ENCODE data around the gene CELSR1.
"Not testable (repeated sequence)": the region's sequence is repeated elsewhere in the genome, so short reads cannot be mapped to it uniquely, and the experiment has no call there.

The CELSR1 gene

GRCh38 chr22:46532416-46532815 lies 5.0 kb downstream of the CELSR1 start:
- no peak for DNase-seq

GRCh38 chr22:46531581-46532175 lies 5.7 kb downstream of the CELSR1 start:
- no peak for DNase-seq

DNA sequence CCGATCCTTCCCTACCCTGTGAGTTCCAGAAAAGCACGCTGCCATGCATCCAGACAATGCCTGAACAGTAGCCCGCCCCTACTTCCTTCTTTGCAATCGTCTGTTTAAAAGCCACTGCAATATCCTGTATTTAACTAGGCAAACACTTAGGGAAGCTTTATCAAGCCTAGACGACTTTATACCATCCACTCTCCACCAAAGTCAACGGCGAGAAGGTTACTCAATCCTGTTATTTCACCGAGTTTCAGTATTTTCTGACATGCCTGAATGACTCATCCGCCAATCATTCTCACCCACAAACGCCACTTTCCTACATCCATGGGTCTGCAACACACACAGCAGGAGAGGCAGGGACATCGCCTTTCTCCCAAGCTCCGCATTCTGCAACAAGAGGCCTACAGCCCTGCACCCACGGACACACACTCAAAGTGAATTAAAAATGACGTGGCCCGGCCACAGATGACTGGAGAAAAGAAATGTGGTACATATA lies 9.3 kb downstream of the CELSR1 start:
- no peak for DNase-seq

- DNase-seq, result no peak
Measured at GRCh38 chr22:46526244-46526839, 11.1 kb downstream of the CELSR1 start.

- DNase-seq, result no peak
Measured at GRCh38 chr22:46525389-46526243, 11.8 kb downstream of the CELSR1 start.

GRCh38 chr22:46524203-46524740 lies 13.1 kb downstream of the CELSR1 start:
- no peak for DNase-seq

DNA sequence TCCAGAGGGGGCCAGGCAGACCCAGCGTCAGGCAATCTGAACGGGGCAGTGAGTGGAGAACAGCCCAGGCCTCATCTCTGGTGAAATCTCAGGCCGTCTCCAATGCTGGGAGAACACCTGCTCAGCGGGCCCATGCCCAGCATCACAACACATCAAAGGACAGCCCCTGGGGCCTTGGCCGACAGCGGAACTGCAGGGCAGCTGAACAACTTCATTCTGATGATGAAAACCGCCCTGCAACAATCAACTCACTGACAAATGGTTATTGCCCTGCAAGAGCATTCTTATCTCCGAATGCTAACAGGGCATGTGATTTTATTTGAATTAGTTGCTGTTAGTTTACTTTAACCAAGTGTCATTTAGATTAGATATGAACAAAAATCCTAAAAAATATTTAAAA lies 14.6 kb downstream of the CELSR1 start:
- no peak for DNase-seq

- DNase-seq, result no peak
Measured at GRCh38 chr22:46521994-46522393, 15.4 kb downstream of the CELSR1 start.

DNA sequence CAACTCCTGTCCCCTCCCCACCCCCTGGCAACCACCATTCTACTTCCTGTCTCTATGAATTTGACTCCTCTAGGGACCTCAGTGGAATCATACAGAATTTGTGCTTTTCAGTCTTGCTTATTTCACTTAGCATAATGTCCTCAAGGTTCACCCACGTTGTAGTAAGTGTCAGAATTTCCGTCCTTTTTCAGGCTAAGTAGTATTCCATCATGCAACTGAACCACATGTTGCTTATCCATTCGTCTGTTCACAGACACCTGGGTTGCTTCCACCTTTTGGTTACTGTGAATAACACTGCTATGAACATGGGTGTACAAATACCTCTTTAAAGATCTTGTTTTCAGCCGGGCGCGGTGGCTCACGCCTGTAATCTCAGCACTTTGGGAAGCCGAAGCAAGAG lies 16.5 kb downstream of the CELSR1 start:
- no peak for DNase-seq

- DNase-seq, result no peak
Measured at GRCh38 chr22:46519377-46519776, 18.0 kb downstream of the CELSR1 start.

- DNase-seq, result no peak
Measured at GRCh38 chr22:46518542-46519325, 18.7 kb downstream of the CELSR1 start.

- no peak for DNase-seq
Measured at GRCh38 chr22:46518038-46518437, 19.4 kb downstream of the CELSR1 start.

DNA sequence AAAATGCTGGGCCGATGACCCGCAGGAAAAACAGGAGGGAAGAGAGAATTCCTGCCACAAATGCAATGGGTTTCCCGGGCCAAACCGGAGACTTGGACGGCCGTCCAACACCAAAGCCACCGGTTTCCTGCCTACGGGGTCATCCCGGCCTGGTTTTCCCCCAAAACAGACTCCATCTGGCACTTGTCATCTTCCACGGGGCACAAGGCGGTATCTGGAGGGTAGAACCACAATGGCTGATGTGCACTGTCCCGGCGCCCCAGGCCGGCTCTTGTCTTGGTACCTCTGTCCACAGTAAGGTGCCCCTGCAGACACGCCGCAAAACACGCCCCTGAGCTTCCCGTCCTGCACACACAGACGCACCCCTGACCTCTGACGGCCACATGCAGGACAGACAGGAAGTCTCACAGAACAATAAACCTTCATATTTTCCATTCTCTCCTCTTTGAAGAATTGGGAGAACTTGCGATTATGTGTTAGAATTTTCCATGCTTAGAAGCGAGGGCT lies 20.1 kb downstream of the CELSR1 start:
- no peak for DNase-seq

- DNase-seq, result no peak
Measured at GRCh38 chr22:46516638-46517037, 20.8 kb downstream of the CELSR1 start.

- not testable (repeated sequence) for DNase-seq
Measured at GRCh38 chr22:46516112-46516487, 21.3 kb downstream of the CELSR1 start.

GRCh38 chr22:46515208-46516111 lies 22.0 kb downstream of the CELSR1 start:
- no peak for DNase-seq

DNA sequence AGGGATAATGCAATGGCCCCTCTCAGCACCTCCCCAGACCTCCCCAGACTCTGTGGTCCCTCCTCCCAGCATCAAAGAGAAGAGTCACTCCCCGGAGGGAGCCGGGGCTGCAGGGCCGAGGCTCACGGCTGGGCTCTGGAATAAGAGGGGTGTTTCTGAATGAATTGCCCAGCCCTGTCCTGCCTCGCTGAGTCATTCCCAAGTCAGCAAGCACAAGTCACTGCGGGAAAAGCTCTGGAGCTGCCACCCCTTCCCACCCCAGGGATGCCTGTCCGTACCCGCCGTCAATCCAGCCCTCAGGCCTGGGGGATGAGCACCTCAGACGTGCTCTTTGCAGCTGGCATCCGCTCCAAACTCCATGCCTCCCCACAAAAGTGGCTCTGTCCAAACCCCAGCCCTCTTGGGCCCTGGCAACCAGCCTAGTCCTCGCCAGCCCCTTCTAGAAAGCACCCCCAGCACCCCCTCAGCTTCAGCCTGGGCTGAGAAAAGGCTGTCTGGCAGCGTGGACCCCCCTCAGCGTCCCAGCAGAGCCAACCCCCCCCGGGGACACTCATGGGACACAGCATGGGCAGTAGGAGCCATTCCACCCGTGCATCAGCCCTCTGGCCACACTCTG lies 22.7 kb downstream of the CELSR1 start:
- DNase-seq, result no peak

DNA sequence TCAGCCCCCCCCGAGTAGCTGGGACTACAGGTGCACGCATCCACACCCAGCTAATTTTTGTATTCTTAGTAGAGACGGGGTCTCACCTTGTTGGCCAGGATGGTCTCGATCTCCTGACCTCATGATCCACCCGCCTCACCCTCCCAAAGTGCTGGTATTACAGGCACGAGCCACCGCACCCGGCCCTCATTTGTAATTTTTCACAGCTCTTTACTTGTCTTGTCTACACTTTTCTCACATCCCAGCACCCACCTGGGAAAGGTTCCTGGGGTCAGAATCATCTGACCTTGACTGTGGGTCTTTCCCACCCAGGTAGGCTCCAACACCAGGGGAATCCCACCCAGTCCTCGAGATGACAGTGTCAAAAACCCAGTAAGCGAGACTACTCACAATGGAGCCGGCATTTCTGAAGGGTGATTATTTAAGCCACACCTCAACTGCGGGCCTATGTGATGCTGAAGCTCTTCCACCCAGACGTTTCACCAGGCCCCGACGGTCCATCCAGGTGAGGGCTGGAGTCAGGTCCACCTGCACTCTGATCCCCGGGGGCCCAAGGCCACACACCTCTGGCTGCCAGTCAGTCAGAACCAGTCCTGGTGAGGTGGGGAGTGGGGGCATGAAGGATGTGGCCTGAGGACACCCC lies 23.4 kb downstream of the CELSR1 start:
- DNase-seq, result no peak

- DNase-seq, result no peak
Measured at GRCh38 chr22:46512683-46513082, 24.7 kb downstream of the CELSR1 start.

DNA sequence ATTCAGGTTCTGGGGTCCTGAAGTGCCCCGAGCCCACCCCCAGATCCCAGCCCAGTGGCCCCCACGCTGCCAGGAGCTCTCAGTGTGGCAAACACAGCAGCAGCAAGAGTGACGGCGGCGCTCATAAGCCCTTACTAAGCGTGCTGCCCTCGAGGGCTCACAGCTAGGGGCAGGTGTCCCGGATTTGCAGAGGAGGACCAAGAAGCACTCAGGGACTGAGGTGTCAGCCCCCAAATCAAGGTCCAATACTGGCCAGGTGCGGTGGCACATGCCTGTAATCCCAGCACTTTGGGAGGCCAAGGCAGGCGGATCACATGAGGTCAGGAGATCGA lies 25.4 kb downstream of the CELSR1 start:
- DNase-seq, result no peak

Measured in NCI-H1092 (cell line).